NCI-H345 treated with DMSO at 0.1 percent for 48 hours (cell line): ENCODE measurements around the gene EPHA5.

Source experiments
- DNase-seq: peaks from one replicate; lab custom pipeline; 2025; ENCODE audit not compliant: unreplicated experiment; lab: John Stamatoyannopoulos, UW

Gene EPHA5

GRCh38 chr4:65508168-65508567 is 162.1 kb downstream of the EPHA5 start:
- DNase-seq: no peak

- no peak for DNase-seq
Measured at GRCh38 chr4:65502131-65502701, 168.1 kb downstream of the EPHA5 start.

- no peak for DNase-seq
Measured at GRCh38 chr4:65498606-65499005, 171.7 kb downstream of the EPHA5 start.

GRCh38 chr4:65495439-65495838 is 174.8 kb downstream of the EPHA5 start:
- DNase-seq: no peak

GRCh38 chr4:65482410-65482809 is 187.9 kb downstream of the EPHA5 start:
- no peak for DNase-seq

GRCh38 chr4:65472531-65472930 is 197.8 kb downstream of the EPHA5 start:
- no peak for DNase-seq

GRCh38 chr4:65467068-65467680 is 203.1 kb downstream of the EPHA5 start:
- no peak for DNase-seq

- no peak for DNase-seq
Measured at GRCh38 chr4:65461781-65462180, 208.5 kb downstream of the EPHA5 start.

GRCh38 chr4:65457011-65457410 is 213.3 kb downstream of the EPHA5 start:
- DNase-seq: no peak

- DNase-seq: no peak
Measured at GRCh38 chr4:65456579-65456978, 213.7 kb downstream of the EPHA5 start.

- no peak for DNase-seq
Measured at GRCh38 chr4:65453398-65453797, 216.9 kb downstream of the EPHA5 start.

GRCh38 chr4:65450899-65451298 is 219.4 kb downstream of the EPHA5 start:
- DNase-seq: no peak

- DNase-seq: no peak
Measured at GRCh38 chr4:65437102-65437501, 233.2 kb downstream of the EPHA5 start.

GRCh38 chr4:65422109-65422508 is 248.2 kb downstream of the EPHA5 start:
- no peak for DNase-seq

- no peak for DNase-seq
Measured at GRCh38 chr4:65420036-65420435, 250.3 kb downstream of the EPHA5 start.

GRCh38 chr4:65416891-65417290 is 253.4 kb downstream of the EPHA5 start:
- DNase-seq: no peak

GRCh38 chr4:65407483-65407882 is 262.8 kb downstream of the EPHA5 start:
- no peak for DNase-seq

GRCh38 chr4:65401083-65401482 is 269.2 kb downstream of the EPHA5 start:
- no peak for DNase-seq

GRCh38 chr4:65399084-65399483 is 271.2 kb downstream of the EPHA5 start:
- no peak for DNase-seq

GRCh38 chr4:65393078-65393477 is 277.2 kb downstream of the EPHA5 start:
- no peak for DNase-seq

- DNase-seq: no peak
Measured at GRCh38 chr4:65392488-65392887, 277.8 kb downstream of the EPHA5 start.

GRCh38 chr4:65391814-65392213 is 278.5 kb downstream of the EPHA5 start:
- no peak for DNase-seq

GRCh38 chr4:65391382-65391781 is 278.9 kb downstream of the EPHA5 start:
- no peak for DNase-seq
